HCT116 (cell line): Measurements from ENCODE around the gene ZNF620. TPM values are rescaled to one million over a fixed set of nuclear protein-coding genes. Genes with fewer than 3 reads are reported as not detected.

ENCODE experiments used
- ATAC-seq: fragments of 200-7000 bp; cut with Tn5 transposase; 2 replicates; pipeline ENCODE4 v1.9.1; 2020; ENCODE audit warnings: mild to moderate bottlenecking, moderate library complexity
- BruUV-seq: library from RNA; stranded (reverse); fragments of 400-500 nt; replicated peaks from 2 replicates; lab custom pipeline; 2021; lab: Mats Ljungman, UMichigan
- CTCF ChIA-PET: fragments of 300-600 bp; sonication (Branson Sonifier 250); formaldehyde crosslinking; loops from one replicate; lab custom pipeline; 2021; ENCODE audit warnings: antibody characterized with exemption; lab: Charles Lee
- POLR2A ChIA-PET: fragments of 300-600, 350-600 bp; sonication (Branson Sonifier 250); formaldehyde crosslinking; loops from one replicate; lab custom pipeline; 2021; ENCODE audit warnings: antibody characterized with exemption; lab: Charles Lee
- RAD21 ChIA-PET, 2 experiments: fragments of 300-600 bp; sonication (Branson Sonifier 250); formaldehyde crosslinking; loops; one replicate each; lab custom pipeline; 2023; ENCODE audit warnings: low total read pairs in 2 of 2; ENCODE audit not compliant: uncharacterized antibody in 2 of 2, unreplicated experiment in 2 of 2, low non-redundant PET in 1 of 2; lab: Charles Lee
- DNase-seq: peaks from one replicate; pipeline ENCODE4 v3.0.0-alpha.2; 2010; ENCODE audit warnings: low read depth, low spot score
- H2AFZ ChIP-seq: fragments of 200-600 bp; shearing (Covaris generic), sonication (generic); 2 replicates; pipeline ENCODE4 v1.6.1; 2017; ENCODE audit warnings: low read depth, mixed run types, mixed read lengths, antibody characterized with exemption, low read length; ENCODE audit not compliant: poor library complexity, severe bottlenecking
- H3K27ac ChIP-seq: 2 replicates; pipeline ENCODE4 v1.5.1; 2012; ENCODE audit warnings: low read depth, low read length
- H3K27me3 ChIP-seq: fragments of 200-600 bp; sonication (generic); 2 replicates; pipeline ENCODE4 v1.6.1; 2016; ENCODE audit warnings: mixed run types, low read length, mixed read lengths; ENCODE audit not compliant: insufficient read depth
- H3K36me3 ChIP-seq, 2 experiments: fragments of 200-500 bp in 1 of 2; fragments of 200-600 bp in 1 of 2; sonication (Bioruptor generic) in 1 of 2; sonication (generic) in 1 of 2; 2 replicates each; pipeline versions ENCODE4 v1.5.1 to v1.6.1; 2014 to 2016; ENCODE audit warnings: low read length in 2 of 2, inconsistent platforms in 1 of 2, mixed read lengths in 1 of 2, mixed run types in 1 of 2; ENCODE audit not compliant: insufficient read depth in 2 of 2, control insufficient read depth in 1 of 2
- H3K4me1 ChIP-seq, 2 experiments: fragments of 200-600 bp in 1 of 2; sonication (generic) in 1 of 2; 2 replicates each; pipeline versions ENCODE4 v1.5.1 to v1.6.1; 2012 to 2017; ENCODE audit warnings: low read length in 2 of 2, inconsistent platforms in 1 of 2, mild to moderate bottlenecking in 1 of 2, mixed read lengths in 1 of 2, mixed run types in 1 of 2, moderate library complexity in 1 of 2; ENCODE audit not compliant: insufficient read depth in 2 of 2, control insufficient read depth in 1 of 2
- H3K4me2 ChIP-seq: fragments of 200-600 bp; sonication (generic); 2 replicates; pipeline ENCODE4 v1.6.1; 2017; ENCODE audit warnings: mixed run types, low read length, mixed read lengths
- H3K4me3 ChIP-seq, 2 experiments: fragments of 200-600 bp in 1 of 2; sonication (generic) in 1 of 2; replicated peaks in 1 of 2; 2 replicates each; pipeline ENCODE4 v1.5.1; 2011 to 2016; ENCODE audit warnings: low read length in 2 of 2, control low read depth in 1 of 2, low read depth in 1 of 2, mild to moderate bottlenecking in 1 of 2, mixed read lengths in 1 of 2, mixed run types in 1 of 2
- H3K79me2 ChIP-seq: fragments of 200-600 bp; sonication (generic); 2 replicates; pipeline ENCODE4 v1.6.1; 2017; ENCODE audit warnings: mild to moderate bottlenecking, mixed run types, low read length, moderate library complexity, mixed read lengths; ENCODE audit not compliant: insufficient read depth
- H3K9ac ChIP-seq: fragments of 200-600 bp; sonication (generic); 2 replicates; pipeline ENCODE4 v1.6.1; 2016; ENCODE audit warnings: low read length, mixed read lengths
- H3K9me2 ChIP-seq: fragments of 200-600 bp; sonication (generic), shearing (Covaris generic); 2 replicates; pipeline ENCODE4 v1.6.1; 2017; ENCODE audit warnings: mixed run types, mild to moderate bottlenecking, moderate library complexity; ENCODE audit not compliant: insufficient read depth
- H3K9me3 ChIP-seq, 2 experiments: fragments of 200-500 bp in 1 of 2; fragments of 200-600 bp in 1 of 2; sonication (Bioruptor generic) in 1 of 2; sonication (generic) in 1 of 2; 2 replicates each; pipeline ENCODE4 v1.6.1; 2014 to 2017; ENCODE audit warnings: low read length in 2 of 2, mixed read lengths in 2 of 2, inconsistent platforms in 1 of 2, low read depth in 1 of 2, mild to moderate bottlenecking in 1 of 2, mixed run types in 1 of 2, moderate library complexity in 1 of 2; ENCODE audit not compliant: control insufficient read depth in 1 of 2, insufficient read depth in 1 of 2
- H4K20me1 ChIP-seq: fragments of 200-600 bp; sonication (generic), shearing (Covaris generic); 2 replicates; pipeline ENCODE4 v1.6.1; 2017; ENCODE audit warnings: mixed run types, mild to moderate bottlenecking, moderate library complexity; ENCODE audit not compliant: insufficient read depth
- CBX3 ChIP-seq: IDR thresholded peaks from 2 replicates; pipeline ENCODE4 v1.6.1; 2012; ENCODE audit warnings: low read depth
- CEBPB ChIP-seq: IDR thresholded peaks from 2 replicates; pipeline ENCODE4 v1.6.1; 2012; ENCODE audit warnings: low read depth
- EGR1 ChIP-seq: IDR thresholded peaks from 2 replicates; pipeline ENCODE4 v1.6.1; 2012; ENCODE audit warnings: low read depth
- ELF1 ChIP-seq: IDR thresholded peaks from 2 replicates; pipeline ENCODE4 v1.6.1; 2012; ENCODE audit warnings: low read depth, borderline replicate concordance
- EZH2 ChIP-seq: fragments of 200-600 bp; sonication (generic); IDR thresholded peaks from 2 replicates; pipeline ENCODE4 v1.6.1; 2017; ENCODE audit warnings: antibody characterized with exemption, mixed run types
- EZH2phosphoT487 ChIP-seq: fragments of 200-600 bp; IDR thresholded peaks from 2 replicates; pipeline ENCODE4 v1.6.1; 2018; ENCODE audit warnings: antibody characterized with exemption, borderline replicate concordance
- FOSL1 ChIP-seq: IDR thresholded peaks from 2 replicates; pipeline ENCODE4 v1.6.1; 2012; ENCODE audit warnings: low read depth
- JUND ChIP-seq: IDR thresholded peaks from 2 replicates; pipeline ENCODE4 v1.6.1; 2012
- MAX ChIP-seq: IDR thresholded peaks from 2 replicates; pipeline ENCODE4 v1.6.1; 2012
- POLR2A ChIP-seq: IDR thresholded peaks from 2 replicates; pipeline ENCODE4 v1.7.0; 2011; ENCODE audit warnings: borderline replicate concordance; ENCODE audit not compliant: insufficient read depth, insufficient read length; ENCODE audit errors: extremely low read depth
- POLR2AphosphoS5 ChIP-seq: IDR thresholded peaks from 2 replicates; pipeline ENCODE4 v1.6.1; 2011; ENCODE audit warnings: mild to moderate bottlenecking, low read depth, low read length, moderate library complexity
- RAD21 ChIP-seq: IDR thresholded peaks from 2 replicates; pipeline ENCODE4 v1.6.1; 2012; ENCODE audit warnings: low read depth, mild to moderate bottlenecking
- REST ChIP-seq: IDR thresholded peaks from 2 replicates; pipeline ENCODE4 v1.6.1; 2012; ENCODE audit warnings: low read depth
- SIN3A ChIP-seq: IDR thresholded peaks from 2 replicates; pipeline ENCODE4 v1.6.1; 2012; ENCODE audit warnings: low read depth
- TCF7L2 ChIP-seq: IDR thresholded peaks from 2 replicates; pipeline ENCODE4 v1.7.0; 2011; ENCODE audit warnings: borderline replicate concordance, inconsistent platforms; ENCODE audit not compliant: insufficient read depth, insufficient read length; ENCODE audit errors: extremely low read depth
- ZFX ChIP-seq: fragments of 450-650 bp; IDR thresholded peaks from 2 replicates; pipeline ENCODE4 v1.6.1; 2017
- ZNF274 ChIP-seq: fragments of 200-500 bp; sonication (Bioruptor generic); IDR thresholded peaks from 2 replicates; pipeline ENCODE4 v1.6.1; 2014; ENCODE audit warnings: mild to moderate bottlenecking, low read depth, low read length, inconsistent platforms
- intact Hi-C: fragments of 100-400 bp; cut with micrococcal nuclease; formaldehyde crosslinking; loops from 2 replicates; pipeline ENCODE4 v1.10.0; 2022
- total RNA-seq: library from RNA; stranded (reverse); gene quantifications from one replicate; pipeline ENCODE4 v1.2.1, GENCODE V29; 2021; ENCODE audit not compliant: unreplicated experiment
- TF ChIP-seq, protein P1 (sequence below), 3 experiments: fragments of 200-600 bp in 1 of 3; sonication (generic) in 1 of 3; IDR thresholded peaks in 2 of 3; conservative IDR thresholded peaks in 1 of 3; 2 replicates each; pipeline ENCODE4 v1.5.1; 2012 to 2017; ENCODE audit warnings: low read depth in 2 of 3, low read length in 2 of 3, antibody characterized with exemption in 1 of 3, borderline replicate concordance in 1 of 3, control low read depth in 1 of 3, mild to moderate bottlenecking in 1 of 3, mixed read lengths in 1 of 3, mixed run types in 1 of 3, moderate library complexity in 1 of 3; ENCODE audit not compliant: insufficient read depth in 1 of 3
- TF ChIP-seq, protein P2 (sequence below): IDR thresholded peaks from 2 replicates; pipeline ENCODE4 v1.6.1; 2011; ENCODE audit warnings: mild to moderate bottlenecking, low read length, moderate library complexity; ENCODE audit not compliant: insufficient replicate concordance; ENCODE audit errors: extremely low read depth

Gene ZNF620
- total RNA-seq, 1 experiment from 2014 or later: 10.2 TPM

- ATAC-seq: no peak
- no peaks in the 10 kb centered on the region for H3K27me3 ChIP-seq
- ChIA-PET RAD21 (no interaction called here), CTCF (no interaction called here), POLR2A (interaction anchor here (1.1 kb wide), 1 partner anchor 13 kb away, joined by 4 read pairs; the partner anchor contains the start of gene ZNF619)
- peaks cover 47% of the 10 kb centered on the region; the same call in 1 of the 2 replicates for H4K20me1 ChIP-seq
- H3K4me3 ChIP-seq: no peak overlapping the region
- intact Hi-C loops: no loop called here
- H3K9me2 ChIP-seq: no peaks in the 10 kb centered on the region
- no peak for DNase-seq
- peaks cover 57 to 80% of the 10 kb centered on the region in 2 experiments for H3K36me3 ChIP-seq
- no peak overlapping the region for H2AFZ ChIP-seq
- no peaks in the 10 kb centered on the region for H3K9me3 ChIP-seq
- H3K4me1 ChIP-seq: peaks cover 1 to 4% of the 10 kb centered on the region in 2 experiments; a peak in 3 of 4 replicates
- no peak overlapping the region for H3K9ac ChIP-seq
- TF ChIP-seq CBX3: no peak
- TF ChIP-seq EGR1: no peak
- TF ChIP-seq, protein P1, sequence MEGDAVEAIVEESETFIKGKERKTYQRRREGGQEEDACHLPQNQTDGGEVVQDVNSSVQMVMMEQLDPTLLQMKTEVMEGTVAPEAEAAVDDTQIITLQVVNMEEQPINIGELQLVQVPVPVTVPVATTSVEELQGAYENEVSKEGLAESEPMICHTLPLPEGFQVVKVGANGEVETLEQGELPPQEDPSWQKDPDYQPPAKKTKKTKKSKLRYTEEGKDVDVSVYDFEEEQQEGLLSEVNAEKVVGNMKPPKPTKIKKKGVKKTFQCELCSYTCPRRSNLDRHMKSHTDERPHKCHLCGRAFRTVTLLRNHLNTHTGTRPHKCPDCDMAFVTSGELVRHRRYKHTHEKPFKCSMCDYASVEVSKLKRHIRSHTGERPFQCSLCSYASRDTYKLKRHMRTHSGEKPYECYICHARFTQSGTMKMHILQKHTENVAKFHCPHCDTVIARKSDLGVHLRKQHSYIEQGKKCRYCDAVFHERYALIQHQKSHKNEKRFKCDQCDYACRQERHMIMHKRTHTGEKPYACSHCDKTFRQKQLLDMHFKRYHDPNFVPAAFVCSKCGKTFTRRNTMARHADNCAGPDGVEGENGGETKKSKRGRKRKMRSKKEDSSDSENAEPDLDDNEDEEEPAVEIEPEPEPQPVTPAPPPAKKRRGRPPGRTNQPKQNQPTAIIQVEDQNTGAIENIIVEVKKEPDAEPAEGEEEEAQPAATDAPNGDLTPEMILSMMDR (IDR thresholded peaks at IDR 0.05 in 2 of 3, conservative IDR thresholded peaks at IDR 0.05 in 1 of 3; ENCODE audit: borderline replicate concordance in 1 of 3, insufficient read depth in 1 of 3, low read depth in 2 of 3, low read length in 2 of 3): no peak
- no peak for TF ChIP-seq POLR2A
- TF ChIP-seq EZH2: no peak
- TF ChIP-seq CEBPB: no peak
- TF ChIP-seq ZFX: no peak
- no peak for TF ChIP-seq EZH2phosphoT487
- TF ChIP-seq MAX: no peak
- TF ChIP-seq POLR2AphosphoS5: no peak
- TF ChIP-seq RAD21: no peak
- TF ChIP-seq FOSL1: no peak
- no peak for TF ChIP-seq ZNF274
- TF ChIP-seq ELF1: no peak
- TF ChIP-seq JUND: no peak
- no peak for TF ChIP-seq REST
- no peak for TF ChIP-seq SIN3A
- TF ChIP-seq TCF7L2: no peak
- TF ChIP-seq, protein P2, sequence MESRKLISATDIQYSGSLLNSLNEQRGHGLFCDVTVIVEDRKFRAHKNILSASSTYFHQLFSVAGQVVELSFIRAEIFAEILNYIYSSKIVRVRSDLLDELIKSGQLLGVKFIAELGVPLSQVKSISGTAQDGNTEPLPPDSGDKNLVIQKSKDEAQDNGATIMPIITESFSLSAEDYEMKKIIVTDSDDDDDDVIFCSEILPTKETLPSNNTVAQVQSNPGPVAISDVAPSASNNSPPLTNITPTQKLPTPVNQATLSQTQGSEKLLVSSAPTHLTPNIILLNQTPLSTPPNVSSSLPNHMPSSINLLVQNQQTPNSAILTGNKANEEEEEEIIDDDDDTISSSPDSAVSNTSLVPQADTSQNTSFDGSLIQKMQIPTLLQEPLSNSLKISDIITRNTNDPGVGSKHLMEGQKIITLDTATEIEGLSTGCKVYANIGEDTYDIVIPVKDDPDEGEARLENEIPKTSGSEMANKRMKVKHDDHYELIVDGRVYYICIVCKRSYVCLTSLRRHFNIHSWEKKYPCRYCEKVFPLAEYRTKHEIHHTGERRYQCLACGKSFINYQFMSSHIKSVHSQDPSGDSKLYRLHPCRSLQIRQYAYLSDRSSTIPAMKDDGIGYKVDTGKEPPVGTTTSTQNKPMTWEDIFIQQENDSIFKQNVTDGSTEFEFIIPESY: no peak
- H3K79me2 ChIP-seq: peaks cover 65% of the 10 kb centered on the region
- BruUV-seq: no TSS peak
- H3K27ac ChIP-seq: no peak overlapping the region
- H3K4me2 ChIP-seq: no peak overlapping the region
Measured at GRCh38 chr3:40463579-40463978, 42.3 kb upstream of the ZNF620 start.
